ENCODE data around the gene TMEM43.

Gene TMEM43

GRCh38 chr3:14152233-14152962, 27.5 kb downstream of the TMEM43 start:
- DNase-seq, result peak; percentile 30

- DNase-seq, result no peak
These were observed 28.1 kb downstream of the TMEM43 start for GRCh38 chr3:14152963-14153355.

- no peak for DNase-seq
These were observed 28.8 kb downstream of the TMEM43 start for GRCh38 chr3:14153663-14154062.

- DNase-seq, result no peak
These were observed 29.4 kb downstream of the TMEM43 start for GRCh38 chr3:14154276-14154675.

- no peak for DNase-seq
These were observed 30.1 kb downstream of the TMEM43 start for GRCh38 chr3:14154895-14155440.

- no peak for DNase-seq
These were observed 31.3 kb downstream of the TMEM43 start for GRCh38 chr3:14156201-14156600.

- DNase-seq, result no peak
These were observed 32.1 kb downstream of the TMEM43 start for GRCh38 chr3:14156843-14157561.

- DNase-seq, result no peak
These were observed 33.1 kb downstream of the TMEM43 start for GRCh38 chr3:14157951-14158350.

- DNase-seq, result no peak
These were observed 33.5 kb downstream of the TMEM43 start for GRCh38 chr3:14158370-14158769.

- DNase-seq, result no peak
These were observed 34.6 kb downstream of the TMEM43 start for GRCh38 chr3:14159426-14159825.

- no peak for DNase-seq
These were observed 36.4 kb downstream of the TMEM43 start for GRCh38 chr3:14161282-14161681.

GRCh38 chr3:14162178-14162577, 37.3 kb downstream of the TMEM43 start:
- DNase-seq, result no peak

- no peak for DNase-seq
These were observed 42.2 kb downstream of the TMEM43 start for GRCh38 chr3:14166877-14167603.

- DNase-seq, result no peak
These were observed 44.6 kb downstream of the TMEM43 start for GRCh38 chr3:14169435-14169834.

GRCh38 chr3:14169871-14170270, 45.0 kb downstream of the TMEM43 start:
- DNase-seq, result no peak

- DNase-seq, result no peak
These were observed 45.8 kb downstream of the TMEM43 start for GRCh38 chr3:14170531-14171159.

- no peak for DNase-seq
These were observed 47.6 kb downstream of the TMEM43 start for GRCh38 chr3:14172496-14172895.

GRCh38 chr3:14174483-14174882, 49.6 kb downstream of the TMEM43 start:
- no peak for DNase-seq

- DNase-seq, result peak; percentile 71
These were observed 50.7 kb downstream of the TMEM43 start for GRCh38 chr3:14175383-14176037.

- DNase-seq, result no peak
These were observed 52.9 kb downstream of the TMEM43 start for GRCh38 chr3:14177580-14178246.

GRCh38 chr3:14178247-14179113, 53.6 kb downstream of the TMEM43 start, which contains the start of the genes LSM3 and XPC:
Gene LSM3 (plus strand): TSS chr3:14178817. CDS start chr3:14178861, 44 bp downstream.
Gene XPC (minus strand): TSS chr3:14178601. CDS start chr3:14178568, 33 bp downstream.
- DNase-seq, result peak; percentile 97

Data from CD4-positive, alpha-beta T cell treated with Interleukin-6 for 4 hours (primary cell).